Neutrophil (primary cell): ENCODE results near the gene PRKCSH.

Experiments used
- H3K27ac ChIP-seq: fragments of 200-600 bp; sonication (generic); 2 replicates; pipeline ENCODE4 v1.5.1; 2016; ENCODE audit warnings: mild to moderate bottlenecking, moderate library complexity
- H3K27me3 ChIP-seq: fragments of 200-600 bp; sonication (generic); 2 replicates; pipeline ENCODE4 v1.6.0; 2016; ENCODE audit warnings: mild to moderate bottlenecking
- H3K36me3 ChIP-seq: fragments of 200-600 bp; sonication (generic); 2 replicates; pipeline ENCODE4 v1.5.1; 2017
- H3K4me1 ChIP-seq, 2 experiments: fragments of 200-600 bp in 1 of 2; sonication (generic) in 1 of 2; 1 replicate in 1 of 2; 2 replicates in 1 of 2; pipeline versions ENCODE4 v1.5.1 to v1.6.1; 2013 to 2016; ENCODE audit warnings: low read depth in 1 of 2, low read length in 1 of 2, mild to moderate bottlenecking in 1 of 2, moderate library complexity in 1 of 2; ENCODE audit not compliant: control insufficient read depth in 1 of 2, insufficient read depth in 1 of 2
- H3K4me3 ChIP-seq, 2 experiments: fragments of 200-600 bp in 1 of 2; sonication (generic) in 1 of 2; 1 replicate in 1 of 2; 2 replicates in 1 of 2; pipeline ENCODE4 v1.5.1; 2013 to 2016; ENCODE audit warnings: low read depth in 1 of 2, low read length in 1 of 2, mild to moderate bottlenecking in 1 of 2, moderate library complexity in 1 of 2
- H3K9me3 ChIP-seq: fragments of 200-600 bp; sonication (generic); 2 replicates; pipeline ENCODE4 v1.5.1; 2016
- TF ChIP-seq, protein P1 (sequence below): fragments of 200-600 bp; sonication (generic); IDR thresholded peaks from 2 replicates; pipeline ENCODE4 v1.5.1; 2016; ENCODE audit warnings: antibody characterized with exemption

PRKCSH gene

DNA sequence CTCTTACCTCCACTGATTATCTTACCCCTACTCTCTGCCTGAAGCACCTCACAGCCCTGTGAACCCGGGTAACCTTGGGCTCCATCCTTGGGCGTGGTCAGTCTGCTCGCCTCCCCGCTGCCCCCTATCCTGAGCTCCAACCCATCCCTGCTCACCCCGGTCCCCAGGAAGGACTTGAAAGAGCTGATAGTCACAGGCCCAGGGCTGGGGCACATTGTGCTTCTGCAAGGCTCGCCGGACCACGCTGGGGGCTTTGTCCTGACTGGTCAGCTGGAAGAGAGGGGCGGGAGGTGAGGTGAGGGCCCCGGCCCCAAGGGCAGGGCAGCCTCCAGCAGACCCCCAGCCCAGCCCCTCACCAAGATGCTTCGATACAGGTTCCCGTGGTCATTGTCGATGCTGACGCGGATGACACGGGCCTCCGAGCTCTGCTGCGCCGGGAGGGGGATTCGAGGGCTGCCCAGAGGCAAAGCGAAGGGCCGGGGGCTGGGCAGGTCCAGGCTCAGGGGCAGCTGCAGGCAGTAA, 38.3 kb upstream of the PRKCSH start:
- Histone ChIP-seq H3K4me3 (no peak overlapping the region), H3K36me3 (no peaks in the 10 kb centered on the region), H3K4me1 (peaks cover 4% of the 10 kb centered on the region in 2 experiments), H3K9me3 (no peaks in the 10 kb centered on the region), H3K27ac (no peak overlapping the region), H3K27me3 (peaks cover 4% of the 10 kb centered on the region)
- TF ChIP-seq, protein P1, sequence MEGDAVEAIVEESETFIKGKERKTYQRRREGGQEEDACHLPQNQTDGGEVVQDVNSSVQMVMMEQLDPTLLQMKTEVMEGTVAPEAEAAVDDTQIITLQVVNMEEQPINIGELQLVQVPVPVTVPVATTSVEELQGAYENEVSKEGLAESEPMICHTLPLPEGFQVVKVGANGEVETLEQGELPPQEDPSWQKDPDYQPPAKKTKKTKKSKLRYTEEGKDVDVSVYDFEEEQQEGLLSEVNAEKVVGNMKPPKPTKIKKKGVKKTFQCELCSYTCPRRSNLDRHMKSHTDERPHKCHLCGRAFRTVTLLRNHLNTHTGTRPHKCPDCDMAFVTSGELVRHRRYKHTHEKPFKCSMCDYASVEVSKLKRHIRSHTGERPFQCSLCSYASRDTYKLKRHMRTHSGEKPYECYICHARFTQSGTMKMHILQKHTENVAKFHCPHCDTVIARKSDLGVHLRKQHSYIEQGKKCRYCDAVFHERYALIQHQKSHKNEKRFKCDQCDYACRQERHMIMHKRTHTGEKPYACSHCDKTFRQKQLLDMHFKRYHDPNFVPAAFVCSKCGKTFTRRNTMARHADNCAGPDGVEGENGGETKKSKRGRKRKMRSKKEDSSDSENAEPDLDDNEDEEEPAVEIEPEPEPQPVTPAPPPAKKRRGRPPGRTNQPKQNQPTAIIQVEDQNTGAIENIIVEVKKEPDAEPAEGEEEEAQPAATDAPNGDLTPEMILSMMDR: no peak

DNA sequence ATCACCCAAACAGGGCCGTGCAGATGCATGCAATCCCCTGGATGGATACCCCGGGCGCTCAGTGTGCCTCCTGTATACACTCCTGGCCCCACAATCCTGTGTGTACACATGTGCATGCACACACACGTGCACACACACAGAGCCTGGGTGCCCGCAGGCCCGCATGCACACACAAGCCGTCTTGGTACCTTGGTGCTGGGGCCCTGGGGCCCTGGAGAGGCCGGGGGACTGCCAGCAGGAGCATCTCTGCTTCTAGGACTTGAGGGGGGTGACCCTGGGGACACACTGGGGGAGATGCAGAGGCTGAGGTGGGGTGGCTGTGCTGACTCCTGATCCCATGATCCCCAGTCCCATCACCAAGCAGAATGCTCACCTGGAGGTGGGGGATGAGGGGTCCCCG, 35.8 kb upstream of the PRKCSH start:
- H3K27me3 ChIP-seq: peaks cover 4% of the 10 kb centered on the region
- no peak overlapping the region for H3K4me3 ChIP-seq
- H3K4me1 ChIP-seq: peaks cover 4% of the 10 kb centered on the region in 2 experiments
- no peak overlapping the region for H3K27ac ChIP-seq
- H3K36me3 ChIP-seq: no peaks in the 10 kb centered on the region
- no peaks in the 10 kb centered on the region for H3K9me3 ChIP-seq
- TF ChIP-seq, protein P1: no peak

DNA sequence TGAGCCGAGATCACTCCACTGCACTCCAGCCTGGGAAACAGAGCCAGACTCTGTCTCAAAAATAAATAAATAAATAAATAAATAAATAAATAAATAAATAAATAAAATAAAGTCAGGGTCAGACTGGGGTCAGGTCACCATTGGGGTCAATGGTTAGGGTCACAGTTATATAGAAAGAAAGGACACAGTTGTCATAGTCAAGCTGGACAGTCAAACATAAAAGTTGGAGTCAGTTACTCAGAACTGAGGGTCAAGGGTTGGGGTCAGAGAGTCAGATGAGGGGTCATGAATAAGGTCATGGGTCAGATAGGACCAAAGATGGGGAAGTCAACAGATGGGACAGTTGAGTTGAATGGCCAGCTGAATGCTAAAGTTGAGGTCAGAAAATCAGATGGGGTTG, 34.6 kb upstream of the PRKCSH start:
- no peak overlapping the region for H3K4me3 ChIP-seq
- TF ChIP-seq, protein P1: no peak
- no peak overlapping the region for H3K27ac ChIP-seq
- H3K27me3 ChIP-seq: peaks cover 13% of the 10 kb centered on the region
- no peaks in the 10 kb centered on the region for H3K9me3 ChIP-seq
- H3K36me3 ChIP-seq: no peaks in the 10 kb centered on the region
- H3K4me1 ChIP-seq: peaks cover under 1% of the 10 kb centered on the region in 2 experiments

DNA sequence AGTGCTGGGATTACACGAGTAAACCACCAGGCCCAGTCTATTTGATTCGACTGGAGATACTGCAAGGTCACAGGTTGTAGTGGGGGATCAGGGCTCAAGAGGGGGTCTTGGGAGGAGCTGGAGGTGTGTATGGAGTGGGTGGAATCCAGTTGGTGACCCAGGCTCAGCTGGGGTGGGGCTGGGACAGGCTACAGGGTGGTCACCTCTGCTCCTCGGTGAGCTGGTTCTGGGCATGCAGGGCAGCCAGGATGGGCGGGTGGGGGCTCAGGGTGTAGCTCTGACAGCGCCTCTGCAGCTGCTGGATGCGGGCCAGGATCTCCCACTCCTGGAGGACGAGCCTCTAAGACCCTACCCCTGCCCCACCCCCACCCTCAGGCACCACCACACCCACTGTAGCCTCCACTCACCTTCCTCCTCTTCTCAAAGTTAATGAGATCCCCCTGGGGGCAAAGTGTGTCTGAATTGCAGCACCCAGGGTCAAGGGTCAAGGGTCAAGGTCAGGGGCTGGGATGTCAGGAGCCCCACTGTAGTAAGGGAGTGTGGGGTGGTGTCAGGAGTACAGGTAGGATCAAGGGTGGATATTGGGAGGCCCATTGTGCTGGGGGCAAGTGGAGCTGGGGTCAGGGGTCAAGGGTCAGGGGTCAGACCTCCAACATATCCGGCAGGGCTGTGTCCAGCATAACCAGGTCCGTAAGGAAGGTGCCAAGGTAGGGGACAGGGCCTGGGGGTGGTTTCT, 33.5 kb upstream of the PRKCSH start:
- Histone ChIP-seq H3K4me3 (no peak overlapping the region), H3K9me3 (no peaks in the 10 kb centered on the region), H3K27me3 (peaks cover 18% of the 10 kb centered on the region), H3K27ac (no peak overlapping the region), H3K36me3 (no peaks in the 10 kb centered on the region), H3K4me1 (peaks cover 12 to 13% of the 10 kb centered on the region in 2 experiments)
- TF ChIP-seq, protein P1: no peak

DNA sequence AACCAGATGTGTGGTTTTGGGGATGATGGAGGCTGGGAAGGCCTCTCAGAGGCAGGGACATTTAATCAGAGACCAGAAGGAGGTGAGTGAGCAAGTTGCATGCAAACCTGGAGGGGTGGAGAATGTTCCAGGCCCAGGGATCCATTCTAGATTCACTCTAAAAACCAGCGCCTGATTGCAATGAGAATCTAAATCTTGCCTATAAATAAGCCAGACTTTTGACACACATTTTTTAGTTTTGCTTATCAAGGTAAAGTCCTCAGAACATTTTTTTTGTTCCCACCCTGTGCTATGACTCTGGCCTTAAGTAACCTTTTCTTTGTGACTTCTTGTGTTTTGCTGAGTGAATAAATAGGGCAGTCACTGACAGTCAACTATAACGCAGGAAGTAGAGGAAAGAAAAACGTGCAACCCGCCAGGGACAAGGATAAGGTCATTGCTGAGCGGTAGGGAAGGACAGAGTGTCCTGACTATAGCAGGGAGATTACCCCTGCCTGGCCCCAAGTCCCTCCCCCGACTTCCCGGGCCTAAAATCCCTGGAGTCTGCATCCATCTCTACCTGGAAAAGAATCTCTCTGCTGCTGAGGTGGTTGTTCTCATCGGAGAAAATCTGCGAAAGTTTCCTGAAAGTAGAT, 30.7 kb upstream of the PRKCSH start:
- no peak overlapping the region for H3K27ac ChIP-seq
- no peak overlapping the region for H3K4me3 ChIP-seq
- no peaks in the 10 kb centered on the region for H3K36me3 ChIP-seq
- peaks cover 33% of the 10 kb centered on the region for H3K27me3 ChIP-seq
- peaks cover 19 to 20% of the 10 kb centered on the region in 2 experiments for H3K4me1 ChIP-seq
- TF ChIP-seq, protein P1: no peak
- H3K9me3 ChIP-seq: no peaks in the 10 kb centered on the region
